OCI-LY3 (cell line): ENCODE measurements around the gene GKN1.

Experiments used
- H2AFZ ChIP-seq: fragments of 200-600, 300-600 bp; shearing (Covaris generic); 2 replicates; pipeline ENCODE4 v1.6.0; 2014; ENCODE audit warnings: antibody characterized with exemption, low read depth, low read length
- H3K27ac ChIP-seq: fragments of 200-600, 300-600 bp; sonication (generic); 2 replicates; pipeline ENCODE4 v1.5.1; 2014; ENCODE audit warnings: mild to moderate bottlenecking, low read length, moderate library complexity, mixed read lengths
- H3K27me3 ChIP-seq: fragments of 200-600, 300-600 bp; sonication (generic); 2 replicates; pipeline ENCODE4 v1.6.1; 2014; ENCODE audit warnings: low read depth, low read length, mixed read lengths
- H3K36me3 ChIP-seq: fragments of 200-600, 300-600 bp; sonication (generic); replicated peaks from 2 replicates; pipeline ENCODE3; 2014; ENCODE audit warnings: low read depth, low read length, mixed read lengths
- H3K4me1 ChIP-seq: fragments of 300-600, 200-600 bp; sonication (generic); 2 replicates; pipeline ENCODE4 v1.6.1; 2014; ENCODE audit warnings: low read length, mixed read lengths
- H3K4me2 ChIP-seq: fragments of 200-600, 300-600 bp; sonication (generic); 2 replicates; pipeline ENCODE4 v1.6.1; 2014; ENCODE audit warnings: low read length, mixed read lengths
- H3K4me3 ChIP-seq: fragments of 300-600, 200-600 bp; sonication (generic); 2 replicates; pipeline ENCODE4 v1.5.1; 2014; ENCODE audit warnings: antibody characterized with exemption, mild to moderate bottlenecking, low read length, moderate library complexity
- H3K79me2 ChIP-seq: fragments of 300-600, 200-600 bp; shearing (Covaris generic); 2 replicates; pipeline ENCODE4 v1.6.1; 2014; ENCODE audit warnings: mild to moderate bottlenecking, low read length, mixed read lengths
- H3K9ac ChIP-seq: fragments of 300-600, 200-600 bp; shearing (Covaris generic); 2 replicates; pipeline ENCODE4 v1.6.0; 2014; ENCODE audit warnings: mild to moderate bottlenecking, low read length, moderate library complexity
- H3K9me3 ChIP-seq: fragments of 200-600, 300-600 bp; shearing (Covaris generic); 2 replicates; pipeline ENCODE4 v1.6.1; 2014; ENCODE audit warnings: low read length, mixed read lengths; ENCODE audit not compliant: insufficient read depth
- H4K20me1 ChIP-seq: fragments of 200-600, 300-600 bp; sonication (generic); 2 replicates; pipeline ENCODE4 v1.6.1; 2016; ENCODE audit warnings: low read length, mixed read lengths; ENCODE audit not compliant: insufficient read depth
- CTCF ChIP-seq: fragments of 200-600, 300-600 bp; sonication (generic); IDR thresholded peaks from 2 replicates; pipeline ENCODE4 v1.5.1; 2014; ENCODE audit warnings: antibody characterized with exemption, low read length, low read depth
- EZH2phosphoT487 ChIP-seq: fragments of 200-600 bp; shearing (Covaris generic); IDR thresholded peaks from 2 replicates; pipeline ENCODE4 v1.6.1; 2018; ENCODE audit warnings: antibody characterized with exemption, mixed run types, low read depth

GKN1 gene

GRCh38 chr2:68980956-68981355 lies 6.5 kb downstream of the GKN1 start:
- H3K27me3 ChIP-seq = peaks cover 37% of the 10 kb centered on the region
- H3K36me3 ChIP-seq = no peaks in the 10 kb centered on the region
- no peaks in the 10 kb centered on the region for H4K20me1 ChIP-seq
- H3K9me3 ChIP-seq = no peaks in the 10 kb centered on the region
- H3K4me3 ChIP-seq = no peak overlapping the region
- no peak overlapping the region for H3K4me2 ChIP-seq
- TF ChIP-seq EZH2phosphoT487 (no peak), CTCF (no peak)
- no peaks in the 10 kb centered on the region for H3K4me1 ChIP-seq
- H3K9ac ChIP-seq = no peak overlapping the region
- H3K79me2 ChIP-seq = no peaks in the 10 kb centered on the region
- H2AFZ ChIP-seq = no peak overlapping the region
- H3K27ac ChIP-seq = no peak overlapping the region

GRCh38 chr2:68987021-68987503 lies 12.6 kb downstream of the GKN1 start:
- no peak overlapping the region for H3K4me2 ChIP-seq
- no peaks in the 10 kb centered on the region for H4K20me1 ChIP-seq
- H3K9me3 ChIP-seq = no peaks in the 10 kb centered on the region
- no peaks in the 10 kb centered on the region for H3K4me1 ChIP-seq
- no peaks in the 10 kb centered on the region for H3K79me2 ChIP-seq
- peaks cover 9% of the 10 kb centered on the region for H3K27me3 ChIP-seq
- no peak overlapping the region for H3K4me3 ChIP-seq
- no peak for TF ChIP-seq EZH2phosphoT487
- no peak for TF ChIP-seq CTCF
- no peaks in the 10 kb centered on the region for H3K36me3 ChIP-seq
- no peak overlapping the region for H3K27ac ChIP-seq
- no peak overlapping the region for H2AFZ ChIP-seq
- no peak overlapping the region for H3K9ac ChIP-seq

DNA sequence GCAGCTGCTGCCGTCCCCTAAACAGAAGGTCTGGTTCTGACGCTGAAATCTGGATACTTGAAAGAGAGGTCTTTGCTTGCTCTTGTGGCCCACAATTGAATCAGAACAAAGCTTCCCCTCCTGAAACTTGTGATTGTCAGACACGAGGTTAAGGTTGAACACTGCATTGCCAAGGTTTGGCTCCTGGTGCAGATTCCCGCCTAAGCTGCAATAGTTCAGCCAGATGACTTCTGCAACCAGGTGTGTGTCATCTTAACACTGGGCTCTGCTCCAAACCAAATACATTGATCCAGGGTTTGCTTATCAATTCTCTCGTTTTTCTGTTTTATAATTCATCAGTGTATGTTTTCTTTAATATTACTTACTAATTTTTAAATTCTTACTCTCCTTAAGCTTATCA lies 14.6 kb downstream of the GKN1 start:
- no peaks in the 10 kb centered on the region for H3K79me2 ChIP-seq
- H3K4me3 ChIP-seq = no peak overlapping the region
- H3K4me2 ChIP-seq = no peak overlapping the region
- H3K9me3 ChIP-seq = no peaks in the 10 kb centered on the region
- H3K36me3 ChIP-seq = no peaks in the 10 kb centered on the region
- no peak overlapping the region for H3K27ac ChIP-seq
- no peak overlapping the region for H2AFZ ChIP-seq
- no peak for TF ChIP-seq EZH2phosphoT487
- TF ChIP-seq CTCF = no peak
- no peak overlapping the region for H3K9ac ChIP-seq
- no peaks in the 10 kb centered on the region for H4K20me1 ChIP-seq
- H3K27me3 ChIP-seq = peaks cover 9% of the 10 kb centered on the region
- H3K4me1 ChIP-seq = no peaks in the 10 kb centered on the region

- Histone ChIP-seq H2AFZ (no peak overlapping the region), H3K4me3 (no peak overlapping the region), H4K20me1 (no peaks in the 10 kb centered on the region), H3K36me3 (no peaks in the 10 kb centered on the region), H3K27me3 (peaks cover 19% of the 10 kb centered on the region), H3K9ac (no peak overlapping the region), H3K27ac (no peak overlapping the region), H3K79me2 (no peaks in the 10 kb centered on the region), H3K4me1 (no peaks in the 10 kb centered on the region), H3K9me3 (no peaks in the 10 kb centered on the region), H3K4me2 (no peak overlapping the region)
- no peak for TF ChIP-seq EZH2phosphoT487
- no peak for TF ChIP-seq CTCF
Observed at GRCh38 chr2:68992341-68992740, 17.9 kb downstream of the GKN1 start.
